ENCODE measurements around the gene CCL5.

DNA sequence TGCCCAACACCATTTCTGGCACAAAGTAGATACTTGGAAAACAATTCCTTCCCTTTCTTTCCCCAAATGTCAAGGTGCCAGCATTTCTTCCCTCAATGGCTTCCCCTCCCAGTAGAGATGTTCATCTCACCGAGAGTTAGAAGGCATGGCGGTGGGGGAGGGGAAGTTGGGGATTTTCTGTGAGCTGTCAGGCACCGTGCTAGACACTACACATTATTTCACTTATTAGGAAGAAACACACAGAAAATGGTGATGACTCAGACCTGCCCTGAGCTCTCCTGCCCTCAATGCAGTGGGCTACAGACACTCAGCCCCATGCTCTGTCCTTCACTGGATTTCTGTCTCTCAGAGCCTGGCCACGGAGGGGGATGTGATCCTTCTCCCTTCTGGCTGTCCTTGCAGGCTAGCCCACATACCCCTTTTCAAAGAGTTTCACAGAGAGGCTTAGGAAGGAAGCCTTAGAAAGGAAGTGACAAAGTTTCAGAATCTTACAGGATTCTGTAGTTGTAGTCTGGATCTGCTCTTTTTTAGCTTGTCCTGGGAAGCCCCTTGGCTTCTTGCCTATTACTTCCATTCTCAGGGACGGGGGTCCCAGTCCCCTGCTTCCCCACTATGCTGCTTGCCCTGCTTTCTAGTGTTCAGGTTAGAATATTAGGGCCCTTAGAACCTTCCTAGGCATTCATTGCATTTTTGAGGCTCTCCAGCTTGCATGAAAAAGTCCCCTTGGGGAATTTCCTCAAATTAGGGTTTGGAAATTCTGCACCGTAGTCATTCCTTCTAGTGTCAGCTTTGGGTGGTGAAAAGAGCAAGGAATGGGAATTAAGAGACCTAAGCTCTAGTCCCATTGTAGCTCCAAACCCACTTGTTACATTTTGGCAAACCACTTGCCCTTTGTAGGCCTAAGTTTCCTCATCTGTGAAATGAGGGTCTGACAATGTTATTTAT, 12.2 kb upstream of the CCL5 start:
- TF ChIP-seq, protein P1, sequence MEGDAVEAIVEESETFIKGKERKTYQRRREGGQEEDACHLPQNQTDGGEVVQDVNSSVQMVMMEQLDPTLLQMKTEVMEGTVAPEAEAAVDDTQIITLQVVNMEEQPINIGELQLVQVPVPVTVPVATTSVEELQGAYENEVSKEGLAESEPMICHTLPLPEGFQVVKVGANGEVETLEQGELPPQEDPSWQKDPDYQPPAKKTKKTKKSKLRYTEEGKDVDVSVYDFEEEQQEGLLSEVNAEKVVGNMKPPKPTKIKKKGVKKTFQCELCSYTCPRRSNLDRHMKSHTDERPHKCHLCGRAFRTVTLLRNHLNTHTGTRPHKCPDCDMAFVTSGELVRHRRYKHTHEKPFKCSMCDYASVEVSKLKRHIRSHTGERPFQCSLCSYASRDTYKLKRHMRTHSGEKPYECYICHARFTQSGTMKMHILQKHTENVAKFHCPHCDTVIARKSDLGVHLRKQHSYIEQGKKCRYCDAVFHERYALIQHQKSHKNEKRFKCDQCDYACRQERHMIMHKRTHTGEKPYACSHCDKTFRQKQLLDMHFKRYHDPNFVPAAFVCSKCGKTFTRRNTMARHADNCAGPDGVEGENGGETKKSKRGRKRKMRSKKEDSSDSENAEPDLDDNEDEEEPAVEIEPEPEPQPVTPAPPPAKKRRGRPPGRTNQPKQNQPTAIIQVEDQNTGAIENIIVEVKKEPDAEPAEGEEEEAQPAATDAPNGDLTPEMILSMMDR (IDR thresholded peaks at IDR 0.05; ENCODE audit: extremely low read depth in 1 of 2, insufficient read depth in 1 of 2, low read depth in 1 of 2, low read length in 2 of 2), result no peak
- TF ChIP-seq JUN (IDR thresholded peaks at IDR 0.05; ENCODE audit: borderline replicate concordance, insufficient read depth, insufficient read length, low read depth), result no peak
- no peak for TF ChIP-seq POLR2A (IDR thresholded peaks at IDR 0.05; ENCODE audit: low read depth, low read length)
- TF ChIP-seq EZH2 (IDR thresholded peaks at IDR 0.05; ENCODE audit: borderline replicate concordance, low read depth, low read length, severe bottlenecking), result no peak
- TF ChIP-seq, protein P2, sequence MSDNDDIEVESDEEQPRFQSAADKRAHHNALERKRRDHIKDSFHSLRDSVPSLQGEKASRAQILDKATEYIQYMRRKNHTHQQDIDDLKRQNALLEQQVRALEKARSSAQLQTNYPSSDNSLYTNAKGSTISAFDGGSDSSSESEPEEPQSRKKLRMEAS (IDR thresholded peaks at IDR 0.05; ENCODE audit: insufficient read depth, insufficient read length), result no peak
- TF ChIP-seq GATA2 (IDR thresholded peaks at IDR 0.05; ENCODE audit: insufficient read depth, insufficient read length, low read depth, low read length), result no peak
- no peak for TF ChIP-seq MYC (IDR thresholded peaks at IDR 0.05; ENCODE audit: low read depth, low read length)
- TF ChIP-seq POLR2AphosphoS5 (IDR thresholded peaks at IDR 0.05; ENCODE audit: insufficient read depth, low read depth, low read length), result no peak

Measured in endothelial cell of umbilical vein (primary cell).